DMS53 (cell line): Measurements from ENCODE around the gene MT2A.

Experiments used
- DNase-seq: peaks from one replicate; lab custom pipeline; 2025; lab: John Stamatoyannopoulos, UW

MT2A gene

GRCh38 chr16:56600398-56600999 lies 7.9 kb upstream of the MT2A start:
- DNase-seq, result peak; percentile 72

- DNase-seq, result no peak
Measured at GRCh38 chr16:56601325-56601724, 7.1 kb upstream of the MT2A start.

- peak; percentile 79 for DNase-seq
Measured at GRCh38 chr16:56603589-56603988, 4.8 kb upstream of the MT2A start.

GRCh38 chr16:56604966-56605365 lies 3.4 kb upstream of the MT2A start:
- DNase-seq, result no peak

GRCh38 chr16:56605475-56605874 lies 2.9 kb upstream of the MT2A start:
- no peak for DNase-seq

GRCh38 chr16:56606071-56606475 lies 2.3 kb upstream of the MT2A start:
- no peak for DNase-seq

- DNase-seq, result no peak
Measured at GRCh38 chr16:56606476-56607108, 1.8 kb upstream of the MT2A start.

GRCh38 chr16:56607109-56607618 lies 1.2 kb upstream of the MT2A start:
- peak; percentile 59 for DNase-seq

- no peak for DNase-seq
Measured at GRCh38 chr16:56607675-56608042, 725 bp upstream of the MT2A start.

- peak; percentile 71 for DNase-seq
Measured at GRCh38 chr16:56608876-56609462, 585 bp downstream of the MT2A start.

- peak; percentile 76 for DNase-seq
Measured at GRCh38 chr16:56609463-56609921, 1.1 kb downstream of the MT2A start.

GRCh38 chr16:56610017-56610608 lies 1.7 kb downstream of the MT2A start:
- DNase-seq, result no peak

- DNase-seq, result no peak
Measured at GRCh38 chr16:56610609-56611111, 2.3 kb downstream of the MT2A start.

- peak; percentile 22 for DNase-seq
Measured at GRCh38 chr16:56611281-56611833, 3.0 kb downstream of the MT2A start.

- no peak for DNase-seq
Measured at GRCh38 chr16:56613706-56614105, 5.3 kb downstream of the MT2A start.

- no peak for DNase-seq
Measured at GRCh38 chr16:56614549-56614991, 6.2 kb downstream of the MT2A start.

- DNase-seq, result no peak
Measured at GRCh38 chr16:56615353-56615752, 7.0 kb downstream of the MT2A start.

- DNase-seq, result peak; percentile 55
Measured at GRCh38 chr16:56616608-56617211, 8.3 kb downstream of the MT2A start.

- DNase-seq, result peak; percentile 93
Measured at GRCh38 chr16:56617212-56618085, 9.1 kb downstream of the MT2A start.

- no peak for DNase-seq
Measured at GRCh38 chr16:56618138-56618537, 9.8 kb downstream of the MT2A start.

- no peak for DNase-seq
Measured at GRCh38 chr16:56620339-56620897, 12.0 kb downstream of the MT2A start.
